Measurements from ENCODE around the gene PRAMEF7. TPM values are rescaled to one million over a fixed set of nuclear protein-coding genes. Genes with fewer than 3 reads are reported as not detected.
"Not testable (repeated sequence)": the region's sequence is repeated elsewhere in the genome, so short reads cannot be mapped to it uniquely, and the experiment has no call there.

The PRAMEF7 gene
- total RNA-seq (2014; rRNA removed; shearing (Covaris generic); ENCODE audit: low replicate concordance) = not detected in 2 replicates

DNA sequence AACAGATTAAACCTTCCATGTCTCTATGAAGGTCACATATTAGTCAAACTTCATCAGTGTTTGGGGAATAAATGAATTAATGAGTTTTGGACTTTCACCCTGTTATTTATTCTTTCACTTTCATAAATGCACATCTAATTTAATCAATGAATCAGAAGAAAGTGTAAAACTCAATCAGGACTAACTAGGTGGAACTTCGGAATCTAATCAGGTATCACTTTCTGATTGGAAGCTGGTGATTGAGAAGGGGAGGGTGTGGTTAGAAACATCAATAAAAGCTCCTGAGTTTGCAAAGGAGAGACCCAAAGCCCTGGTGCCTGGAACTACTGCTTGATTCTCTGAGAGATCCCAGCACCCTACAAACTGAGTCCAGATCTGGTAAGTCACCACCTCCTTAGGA, at the start of gene PRAMEF7:
PRAMEF7 (plus strand) TSS at position 301 of the 400 bp plus-strand sequence. CDS start 1,083 bp downstream, outside the sequence.
- H3K27ac ChIP-seq (ENCODE audit: low read length); H4K20me1 ChIP-seq (ENCODE audit: insufficient read depth, low read depth, low read length); H3K4me3 ChIP-seq (ENCODE audit: low read length); H3K4me1 ChIP-seq (ENCODE audit: low read length); H3K79me2 ChIP-seq (ENCODE audit: low read length); H3K9ac ChIP-seq (ENCODE audit: low read length); H2AFZ ChIP-seq (ENCODE audit: low read length); H3K36me3 ChIP-seq (ENCODE audit: insufficient read depth, low read length); DNase-seq; H3K9me2 ChIP-seq (replicated peaks; ENCODE audit: insufficient read depth, low read length); H3K27me3 ChIP-seq (ENCODE audit: low read length); H3K9me3 ChIP-seq (ENCODE audit: low read length); H3K4me2 ChIP-seq (ENCODE audit: low read depth, low read length, poor library complexity, severe bottlenecking): not testable (repeated sequence)

DNA sequence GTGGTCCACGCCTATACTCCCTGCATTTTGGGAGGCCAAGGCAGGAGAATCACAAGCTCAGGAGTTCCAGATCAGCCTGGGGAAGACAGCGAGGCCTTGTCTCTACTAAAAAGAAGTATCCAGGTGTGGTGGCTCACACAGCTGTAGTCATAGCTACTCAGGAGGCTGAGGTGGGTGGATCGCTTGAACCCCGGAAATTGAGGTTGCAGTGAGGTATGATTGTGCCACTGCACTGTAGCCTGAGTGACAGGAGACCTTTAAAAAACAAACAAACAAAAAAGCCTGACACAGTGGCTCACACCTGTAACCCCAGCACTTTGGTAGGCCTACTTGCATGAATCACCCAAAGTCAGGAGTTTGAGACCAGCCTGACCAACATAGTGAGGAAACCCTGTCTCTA, 38.0 kb upstream of the PRAMEF7 start:
- H3K9me2 ChIP-seq (replicated peaks; ENCODE audit: insufficient read depth, low read length); H3K4me1 ChIP-seq (ENCODE audit: low read length); H2AFZ ChIP-seq (ENCODE audit: low read length); H3K27ac ChIP-seq (ENCODE audit: low read length); DNase-seq; H3K9ac ChIP-seq (ENCODE audit: low read length); H3K4me3 ChIP-seq (ENCODE audit: low read length); H3K27me3 ChIP-seq (ENCODE audit: low read length); H3K4me2 ChIP-seq (ENCODE audit: low read depth, low read length, poor library complexity, severe bottlenecking); H3K36me3 ChIP-seq (ENCODE audit: insufficient read depth, low read length); H3K9me3 ChIP-seq (ENCODE audit: low read length); H4K20me1 ChIP-seq (ENCODE audit: insufficient read depth, low read depth, low read length); H3K79me2 ChIP-seq (ENCODE audit: low read length): not testable (repeated sequence)

DNA sequence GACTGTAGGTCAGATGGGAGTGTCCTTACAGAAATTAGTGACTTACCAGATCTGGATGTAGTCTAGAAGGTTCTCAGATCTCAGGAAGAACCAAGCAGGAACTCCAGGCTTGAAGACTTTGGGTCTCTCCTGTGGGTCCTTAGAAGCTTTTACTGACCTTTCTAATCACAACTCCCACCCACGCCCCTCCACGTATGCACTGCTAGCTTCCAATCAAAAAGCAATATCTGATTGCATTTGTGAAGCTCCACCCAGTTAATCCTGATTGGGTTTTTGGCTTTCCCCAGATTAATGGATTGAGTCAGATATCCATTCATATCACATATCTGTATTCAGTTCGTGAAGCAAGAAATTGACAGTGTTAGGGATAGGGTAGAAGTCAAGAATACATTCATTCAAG, 30.3 kb upstream of the PRAMEF7 start, which contains the start of gene PRAMEF4:
PRAMEF4 (minus strand) TSS at position 101 of the 400 bp plus-strand sequence. CDS start 2,807 bp downstream, outside the sequence.
- not testable (repeated sequence) for H4K20me1 ChIP-seq (ENCODE audit: insufficient read depth, low read depth, low read length); H3K9me2 ChIP-seq (replicated peaks; ENCODE audit: insufficient read depth, low read length); H3K9ac ChIP-seq (ENCODE audit: low read length); H3K27me3 ChIP-seq (ENCODE audit: low read length); H3K36me3 ChIP-seq (ENCODE audit: insufficient read depth, low read length); H3K9me3 ChIP-seq (ENCODE audit: low read length); H3K27ac ChIP-seq (ENCODE audit: low read length); H3K4me3 ChIP-seq (ENCODE audit: low read length); H3K4me1 ChIP-seq (ENCODE audit: low read length); H3K4me2 ChIP-seq (ENCODE audit: low read depth, low read length, poor library complexity, severe bottlenecking); H3K79me2 ChIP-seq (ENCODE audit: low read length); DNase-seq; H2AFZ ChIP-seq (ENCODE audit: low read length)

DNA sequence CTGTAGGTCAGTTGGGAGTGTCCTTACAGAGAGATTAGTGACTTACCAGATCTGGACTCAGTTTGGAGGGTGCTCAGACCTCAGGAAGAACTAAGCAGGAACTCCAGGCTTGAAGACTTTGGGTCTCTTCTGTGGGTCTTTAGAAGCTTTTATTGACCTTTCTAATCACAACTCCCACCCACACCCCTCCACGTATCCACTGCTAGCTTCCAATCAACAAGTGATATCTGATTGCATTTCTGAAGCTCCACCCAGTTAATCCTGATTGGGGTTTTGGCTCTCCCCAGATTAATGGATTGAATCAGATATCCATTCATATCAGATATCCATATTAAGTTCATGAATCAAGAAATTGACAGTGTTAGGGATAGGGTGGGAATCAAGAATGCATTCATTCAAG, 18.2 kb upstream of the PRAMEF7 start, which contains the start of gene PRAMEF10:
PRAMEF10 (minus strand) TSS at position 101 of the 400 bp plus-strand sequence. CDS start 2,423 bp downstream, outside the sequence.
- H3K36me3 ChIP-seq (ENCODE audit: insufficient read depth, low read length); H3K4me2 ChIP-seq (ENCODE audit: low read depth, low read length, poor library complexity, severe bottlenecking); H3K4me1 ChIP-seq (ENCODE audit: low read length); H3K4me3 ChIP-seq (ENCODE audit: low read length); H3K27me3 ChIP-seq (ENCODE audit: low read length); DNase-seq; H4K20me1 ChIP-seq (ENCODE audit: insufficient read depth, low read depth, low read length); H3K9me2 ChIP-seq (replicated peaks; ENCODE audit: insufficient read depth, low read length); H3K9me3 ChIP-seq (ENCODE audit: low read length); H3K79me2 ChIP-seq (ENCODE audit: low read length); H3K9ac ChIP-seq (ENCODE audit: low read length); H3K27ac ChIP-seq (ENCODE audit: low read length); H2AFZ ChIP-seq (ENCODE audit: low read length): not testable (repeated sequence)

DNA sequence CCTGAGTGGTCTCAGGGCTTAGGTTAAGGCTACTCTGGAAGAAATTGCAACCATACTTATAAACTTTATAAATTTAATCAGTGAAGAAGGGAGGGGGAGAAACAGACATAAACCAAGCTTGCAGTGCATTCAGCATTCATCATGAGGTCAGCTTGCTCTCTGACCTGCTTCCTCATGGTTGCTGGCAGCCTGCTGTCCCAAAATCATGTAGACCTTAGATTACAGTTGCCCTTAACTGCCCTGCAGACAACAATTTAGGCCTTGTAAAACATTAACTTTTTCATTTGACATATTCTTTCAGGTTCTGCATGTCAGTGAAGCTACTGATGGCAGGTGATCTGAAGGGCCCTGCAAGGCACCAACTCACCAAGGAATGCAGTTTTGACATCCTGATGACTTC, 17.2 kb upstream of the PRAMEF7 start:
- H3K36me3 ChIP-seq (ENCODE audit: insufficient read depth, low read length); H3K27me3 ChIP-seq (ENCODE audit: low read length); H3K79me2 ChIP-seq (ENCODE audit: low read length); H3K4me1 ChIP-seq (ENCODE audit: low read length); H3K27ac ChIP-seq (ENCODE audit: low read length); H3K4me2 ChIP-seq (ENCODE audit: low read depth, low read length, poor library complexity, severe bottlenecking); H3K9ac ChIP-seq (ENCODE audit: low read length); H3K9me2 ChIP-seq (replicated peaks; ENCODE audit: insufficient read depth, low read length); H2AFZ ChIP-seq (ENCODE audit: low read length); H4K20me1 ChIP-seq (ENCODE audit: insufficient read depth, low read depth, low read length); DNase-seq; H3K9me3 ChIP-seq (ENCODE audit: low read length); H3K4me3 ChIP-seq (ENCODE audit: low read length): not testable (repeated sequence)

DNA sequence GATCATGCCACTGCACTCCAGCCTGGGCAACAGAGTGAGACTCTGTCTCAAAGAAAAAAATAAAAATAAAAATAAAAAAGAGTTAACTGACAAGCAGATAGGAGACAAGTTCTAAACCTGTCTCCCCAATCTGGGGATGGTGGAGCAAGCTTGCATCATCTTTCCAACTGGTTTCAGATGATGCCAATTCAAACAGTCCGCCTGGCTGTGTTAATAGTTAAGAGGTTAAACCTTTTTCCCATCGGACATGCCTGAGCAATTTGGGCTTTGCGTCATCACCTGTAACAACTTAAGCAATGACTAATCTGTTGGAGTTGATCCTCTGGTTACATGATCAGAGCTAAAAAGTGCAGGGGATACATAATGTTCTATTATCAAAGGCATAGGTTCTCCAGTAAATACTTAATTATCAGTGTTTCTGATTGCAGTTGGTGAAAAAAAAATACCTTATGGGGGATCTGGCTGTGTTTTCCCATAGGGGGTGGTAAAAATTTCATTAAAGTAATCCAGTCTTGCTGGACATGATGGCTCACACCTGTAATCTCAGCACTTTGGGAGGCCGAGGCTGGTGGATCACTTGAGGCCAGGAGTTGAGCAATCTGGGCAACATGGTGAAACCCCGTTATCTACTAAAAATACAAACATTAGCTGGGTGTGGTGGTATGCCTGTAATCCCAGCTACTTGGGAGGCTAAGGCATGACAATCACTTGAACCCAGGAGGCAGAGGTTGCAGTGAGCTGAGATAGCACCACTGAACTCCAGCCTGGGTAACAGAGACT, 12.4 kb upstream of the PRAMEF7 start:
- H4K20me1 ChIP-seq (ENCODE audit: insufficient read depth, low read depth, low read length); DNase-seq: not testable (repeated sequence)

DNA sequence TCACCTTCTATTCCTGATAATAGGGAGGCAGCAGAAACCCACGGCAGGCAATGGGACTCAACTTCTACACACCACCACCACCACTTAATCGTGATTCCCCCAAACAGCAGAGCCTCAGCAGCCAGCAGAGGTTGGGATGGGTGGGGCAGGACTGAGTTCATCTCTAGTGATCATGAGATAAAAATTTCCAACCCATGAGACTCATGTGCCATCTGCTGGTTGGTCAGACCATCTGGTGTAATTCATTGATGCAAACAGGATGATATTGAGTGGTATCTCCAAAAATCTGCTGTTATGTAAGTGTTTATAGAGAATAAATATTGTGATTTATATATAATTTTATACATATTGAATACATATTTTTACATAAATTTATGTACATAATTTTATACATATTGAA, 5.3 kb downstream of the PRAMEF7 start:
- H3K4me2 ChIP-seq (ENCODE audit: low read depth, low read length, poor library complexity, severe bottlenecking); H3K36me3 ChIP-seq (ENCODE audit: insufficient read depth, low read length); H3K27ac ChIP-seq (ENCODE audit: low read length); H2AFZ ChIP-seq (ENCODE audit: low read length); H3K4me3 ChIP-seq (ENCODE audit: low read length); H3K9ac ChIP-seq (ENCODE audit: low read length); H3K9me2 ChIP-seq (replicated peaks; ENCODE audit: insufficient read depth, low read length); H3K79me2 ChIP-seq (ENCODE audit: low read length); H4K20me1 ChIP-seq (ENCODE audit: insufficient read depth, low read depth, low read length); H3K27me3 ChIP-seq (ENCODE audit: low read length); H3K9me3 ChIP-seq (ENCODE audit: low read length); H3K4me1 ChIP-seq (ENCODE audit: low read length): not testable (repeated sequence)
- DNase-seq = peak; percentile 27

More for the DNA sequence above, 12.4 kb upstream of the PRAMEF7 start:
- H3K9me3 ChIP-seq (ENCODE audit: low read length); H3K9ac ChIP-seq (ENCODE audit: low read length); H3K27me3 ChIP-seq (ENCODE audit: low read length); H3K9me2 ChIP-seq (replicated peaks; ENCODE audit: insufficient read depth, low read length); H3K4me2 ChIP-seq (ENCODE audit: low read depth, low read length, poor library complexity, severe bottlenecking); H3K79me2 ChIP-seq (ENCODE audit: low read length); H3K4me3 ChIP-seq (ENCODE audit: low read length); H3K36me3 ChIP-seq (ENCODE audit: insufficient read depth, low read length); H3K27ac ChIP-seq (ENCODE audit: low read length); H3K4me1 ChIP-seq (ENCODE audit: low read length); H2AFZ ChIP-seq (ENCODE audit: low read length): not testable (repeated sequence)

DNA sequence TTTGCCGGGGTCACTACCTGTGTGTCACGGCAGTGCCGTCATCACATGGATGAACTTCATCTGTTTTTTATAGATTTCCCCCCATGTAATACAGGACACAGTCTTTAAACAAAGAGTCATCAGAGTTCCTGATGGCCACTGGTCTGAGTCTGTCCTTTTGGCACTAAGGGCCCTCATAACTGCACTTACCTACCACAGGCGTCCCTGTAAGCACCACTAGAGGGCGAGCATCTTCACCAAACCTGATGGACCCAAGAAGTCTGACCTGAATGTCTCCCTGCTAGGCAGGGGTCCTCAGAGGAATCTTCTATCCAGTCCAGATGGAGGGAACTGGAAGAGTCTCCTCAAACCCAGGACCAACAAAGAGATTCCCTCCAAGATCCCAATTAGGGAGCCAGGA, 8.0 kb downstream of the PRAMEF7 start:
- H3K79me2 ChIP-seq (ENCODE audit: low read length); H3K9me3 ChIP-seq (ENCODE audit: low read length); H3K4me2 ChIP-seq (ENCODE audit: low read depth, low read length, poor library complexity, severe bottlenecking); H3K36me3 ChIP-seq (ENCODE audit: insufficient read depth, low read length); H4K20me1 ChIP-seq (ENCODE audit: insufficient read depth, low read depth, low read length); H3K9ac ChIP-seq (ENCODE audit: low read length); H3K4me1 ChIP-seq (ENCODE audit: low read length); H3K27ac ChIP-seq (ENCODE audit: low read length); H3K27me3 ChIP-seq (ENCODE audit: low read length); H3K4me3 ChIP-seq (ENCODE audit: low read length); H3K9me2 ChIP-seq (replicated peaks; ENCODE audit: insufficient read depth, low read length); H2AFZ ChIP-seq (ENCODE audit: low read length): not testable (repeated sequence)
- DNase-seq = peak; percentile 28
